Measurements from ENCODE around the gene TIMM10B. TPM values are rescaled to one million over a fixed set of nuclear protein-coding genes. Genes with fewer than 3 reads are reported as not detected.
A peak's percentile ranks its signal among the peaks of the same experiment; 100 is the strongest.

TIMM10B gene
- total and polyA plus RNA-seq, 10 donors: 10.7 to 71.3 (median 40.6) TPM

- Histone ChIP-seq H3K4me3 (peak overlapping the region in 1 of 8 donors; percentile 90), H3K27me3 (replicated peaks in 1 of 7) (no peaks in the 10 kb centered on the region), H3K4me1 (peaks cover 8 to 45% (median 33%) of the 10 kb centered on the region in 6 donors), H3K36me3 (peaks cover 0 to 35% (median 25%) of the 10 kb centered on the region in 6 donors), H3K9me3 (no peaks in the 10 kb centered on the region), H3K27ac (peak overlapping the region; percentile 1 to 93 (median 89))
- intact Hi-C loops (cut with DNase I; ENCODE audit: low total_unique reads): no loop called here
- no peak for TF ChIP-seq POLR2A (IDR thresholded peaks at IDR 0.05)
- no peak for TF ChIP-seq POLR2AphosphoS5 (IDR thresholded peaks at IDR 0.05)
- TF ChIP-seq CTCF (IDR thresholded peaks at IDR 0.05 in 8 of 11, conservative IDR thresholded peaks at IDR 0.05 in 3 of 11): no peak
- DNase-seq: no peak
- 59 to 84% (median 77%) methylated on average over 3 of the region's 3 CpGs for WGBS, 5 donors
Measured at GRCh38 chr11:6474806-6475500, 6.3 kb upstream of the TIMM10B start.

GRCh38 chr11:6475936-6476335 is 5.4 kb upstream of the TIMM10B start:
- Histone ChIP-seq H3K27ac (peak overlapping the region in 1 of 8 donors; percentile 16), H3K4me1 (peaks cover 15 to 53% (median 41%) of the 10 kb centered on the region in 6 donors), H3K27me3 (replicated peaks in 1 of 7) (no peaks in the 10 kb centered on the region), H3K36me3 (peaks cover 0 to 35% (median 25%) of the 10 kb centered on the region in 6 donors), H3K4me3 (no peak overlapping the region), H3K9me3 (no peaks in the 10 kb centered on the region)
- DNase-seq: no peak
- no peak for TF ChIP-seq CTCF (IDR thresholded peaks at IDR 0.05 in 8 of 11, conservative IDR thresholded peaks at IDR 0.05 in 3 of 11)
- peak in 1 of 3 donors; percentile 12 for TF ChIP-seq POLR2AphosphoS5 (IDR thresholded peaks at IDR 0.05)
- TF ChIP-seq POLR2A (IDR thresholded peaks at IDR 0.05): no peak
- intact Hi-C loops (cut with DNase I; ENCODE audit: low total_unique reads): no loop called here
- 89 to 92% (median 91%) methylated on average over 5 of the region's 5 CpGs for WGBS, 5 donors

- H3K4me1 ChIP-seq: peaks cover 15 to 55% (median 42%) of the 10 kb centered on the region in 6 donors
- H3K27ac ChIP-seq: no peak overlapping the region
- DNase-seq: no peak
- intact Hi-C loops (cut with DNase I; ENCODE audit: low total_unique reads): no loop called here
- TF ChIP-seq CTCF (IDR thresholded peaks at IDR 0.05 in 8 of 11, conservative IDR thresholded peaks at IDR 0.05 in 3 of 11): no peak
- no peak for TF ChIP-seq POLR2AphosphoS5 (IDR thresholded peaks at IDR 0.05)
- TF ChIP-seq POLR2A (IDR thresholded peaks at IDR 0.05): no peak
- H3K9me3 ChIP-seq: no peaks in the 10 kb centered on the region
- no peak overlapping the region for H3K4me3 ChIP-seq
- H3K36me3 ChIP-seq: peaks cover 0 to 35% (median 25%) of the 10 kb centered on the region in 6 donors
- no peaks in the 10 kb centered on the region for H3K27me3 ChIP-seq (replicated peaks in 1 of 7)
- 92 to 100% (median 97%) methylated on average over 4 of the region's 4 CpGs for WGBS, 5 donors
Measured at GRCh38 chr11:6476571-6476970, 4.7 kb upstream of the TIMM10B start.

GRCh38 chr11:6480299-6480914 is 894 bp upstream of the TIMM10B start:
- Histone ChIP-seq H3K27ac (peak overlapping the region; percentile 89 to 95 (median 94)), H3K4me1 (peaks cover 25 to 64% (median 42%) of the 10 kb centered on the region in 6 donors), H3K36me3 (peaks cover 0 to 70% (median 51%) of the 10 kb centered on the region in 6 donors), H3K9me3 (no peaks in the 10 kb centered on the region), H3K27me3 (replicated peaks in 1 of 7) (no peaks in the 10 kb centered on the region), H3K4me3 (peak overlapping the region; percentile 58 to 87 (median 76))
- no peak for DNase-seq
- 73 to 83% (median 78%) methylated on average over 9 of the region's 9 CpGs for WGBS, 5 donors
- intact Hi-C loops (cut with DNase I; ENCODE audit: low total_unique reads): no loop called here
- TF ChIP-seq CTCF (IDR thresholded peaks at IDR 0.05 in 8 of 11, conservative IDR thresholded peaks at IDR 0.05 in 3 of 11) (no peak), POLR2AphosphoS5 (IDR thresholded peaks at IDR 0.05) (no peak), POLR2A (IDR thresholded peaks at IDR 0.05) (no peak)

Measured in spleen (tissue), 11 donors.